Ishikawa (cell line): ENCODE results near the gene ARAP1.

Source experiments
- CEBPB ChIP-seq: IDR thresholded peaks from 2 replicates; pipeline ENCODE4 v1.6.1; 2012
- CREB1 ChIP-seq: IDR thresholded peaks from 2 replicates; pipeline ENCODE4 v1.6.1; 2012; ENCODE audit warnings: low read depth
- EGR1 ChIP-seq: IDR thresholded peaks from 2 replicates; pipeline ENCODE4 v1.6.1; 2012
- EP300 ChIP-seq: IDR thresholded peaks from 2 replicates; pipeline ENCODE4 v1.6.1; 2012; ENCODE audit warnings: borderline replicate concordance
- FOXM1 ChIP-seq: IDR thresholded peaks from 2 replicates; pipeline ENCODE4 v1.6.1; 2012; ENCODE audit warnings: low read depth, borderline replicate concordance
- NFIC ChIP-seq: IDR thresholded peaks from 2 replicates; pipeline ENCODE4 v1.6.1; 2012
- RAD21 ChIP-seq: IDR thresholded peaks from 2 replicates; pipeline ENCODE4 v1.6.1; 2012; ENCODE audit warnings: low read depth
- REST ChIP-seq: IDR thresholded peaks from 2 replicates; pipeline ENCODE4 v1.6.1; 2012; ENCODE audit warnings: low read depth, mild to moderate bottlenecking
- TAF1 ChIP-seq: IDR thresholded peaks from 2 replicates; pipeline ENCODE4 v1.6.1; 2012; ENCODE audit warnings: low read depth, mild to moderate bottlenecking
- TCF12 ChIP-seq: IDR thresholded peaks from 2 replicates; pipeline ENCODE4 v1.6.1; 2012; ENCODE audit warnings: low read depth
- TEAD4 ChIP-seq: IDR thresholded peaks from 2 replicates; pipeline ENCODE4 v1.6.1; 2012
- YY1 ChIP-seq: IDR thresholded peaks from 2 replicates; pipeline ENCODE4 v1.6.1; 2012; ENCODE audit warnings: low read depth
- ZBTB7A ChIP-seq: IDR thresholded peaks from 2 replicates; pipeline ENCODE4 v1.6.1; 2012; ENCODE audit warnings: low read depth
- TF ChIP-seq, protein P1 (sequence below): IDR thresholded peaks from 2 replicates; pipeline ENCODE4 v1.6.1; 2012
- TF ChIP-seq, protein P2 (sequence below): IDR thresholded peaks from 2 replicates; pipeline ENCODE4 v1.6.1; 2012

ARAP1 gene

GRCh38 chr11:72712841-72713240 lies 39.4 kb downstream of the ARAP1 start:
- TF ChIP-seq RAD21 (no peak), NFIC (no peak), EP300 (no peak), FOXM1 (no peak), CREB1 (no peak), EGR1 (no peak), TEAD4 (no peak), YY1 (no peak), TAF1 (no peak), REST (no peak)
- TF ChIP-seq, protein P1, sequence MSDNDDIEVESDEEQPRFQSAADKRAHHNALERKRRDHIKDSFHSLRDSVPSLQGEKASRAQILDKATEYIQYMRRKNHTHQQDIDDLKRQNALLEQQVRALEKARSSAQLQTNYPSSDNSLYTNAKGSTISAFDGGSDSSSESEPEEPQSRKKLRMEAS = no peak

GRCh38 chr11:72712168-72712751 lies 39.9 kb downstream of the ARAP1 start:
- TF ChIP-seq TAF1 (no peak), FOXM1 (no peak), RAD21 (no peak), CREB1 (no peak), EGR1 (no peak)

DNA sequence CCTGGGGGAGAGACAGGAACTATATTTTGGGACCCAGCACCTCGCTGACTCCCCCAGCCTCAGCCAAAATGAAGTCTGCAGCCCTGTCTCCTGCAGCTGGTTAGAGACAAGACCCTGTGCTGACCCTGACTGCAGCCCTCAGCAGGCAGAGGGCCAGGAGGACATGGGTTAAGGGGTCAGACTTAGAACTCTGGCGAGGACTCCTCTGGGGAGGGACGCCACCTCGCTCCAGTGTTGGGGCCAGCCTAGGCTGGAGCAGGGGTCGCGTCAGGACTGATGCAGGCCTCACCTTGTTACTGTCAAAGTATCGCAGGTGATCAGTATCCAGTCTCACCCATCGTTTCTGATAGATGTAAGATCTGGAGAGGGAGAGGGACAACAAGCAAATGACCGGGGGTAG lies 41.1 kb downstream of the ARAP1 start:
- TF ChIP-seq TEAD4 = no peak
- no peak for TF ChIP-seq EP300
- TF ChIP-seq RAD21 = no peak
- no peak for TF ChIP-seq CREB1
- TF ChIP-seq YY1 = no peak
- TF ChIP-seq REST = no peak
- TF ChIP-seq FOXM1 = no peak
- no peak for TF ChIP-seq TCF12
- TF ChIP-seq, protein P1 = no peak
- no peak for TF ChIP-seq CEBPB
- TF ChIP-seq, protein P2, sequence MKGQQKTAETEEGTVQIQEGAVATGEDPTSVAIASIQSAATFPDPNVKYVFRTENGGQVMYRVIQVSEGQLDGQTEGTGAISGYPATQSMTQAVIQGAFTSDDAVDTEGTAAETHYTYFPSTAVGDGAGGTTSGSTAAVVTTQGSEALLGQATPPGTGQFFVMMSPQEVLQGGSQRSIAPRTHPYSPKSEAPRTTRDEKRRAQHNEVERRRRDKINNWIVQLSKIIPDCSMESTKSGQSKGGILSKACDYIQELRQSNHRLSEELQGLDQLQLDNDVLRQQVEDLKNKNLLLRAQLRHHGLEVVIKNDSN = no peak
- TF ChIP-seq TAF1 = no peak
- TF ChIP-seq NFIC = no peak
- no peak for TF ChIP-seq EGR1
- no peak for TF ChIP-seq ZBTB7A

DNA sequence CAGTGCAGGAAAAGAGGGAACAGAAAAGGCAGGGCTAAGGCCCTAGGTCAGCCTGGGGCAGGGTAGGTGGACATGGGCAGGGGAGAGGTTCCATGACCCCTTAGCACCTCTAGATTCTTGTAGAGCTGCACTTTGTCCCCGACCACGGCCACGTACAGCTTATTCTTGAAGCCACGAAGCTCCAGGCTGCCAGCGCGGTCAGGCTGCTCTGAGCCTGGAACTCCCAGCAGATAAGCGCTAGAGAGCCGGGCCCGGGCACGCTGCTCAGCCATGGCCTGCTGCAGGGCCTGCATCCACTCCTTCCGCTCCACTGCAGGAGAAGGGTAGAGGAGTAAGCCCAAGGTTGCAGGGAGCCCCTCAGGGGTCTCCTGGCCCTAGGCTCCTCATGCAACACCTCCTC lies 41.9 kb downstream of the ARAP1 start:
- TF ChIP-seq TAF1 (no peak), YY1 (no peak), EGR1 (no peak), RAD21 (no peak), REST (no peak), ZBTB7A (no peak)

- TF ChIP-seq NFIC (no peak), ZBTB7A (no peak), RAD21 (no peak), FOXM1 (no peak), REST (no peak), CREB1 (no peak), TAF1 (no peak), TEAD4 (no peak), TCF12 (no peak)
- TF ChIP-seq, protein P1 = no peak
- TF ChIP-seq, protein P2 = no peak
Observed at GRCh38 chr11:72709478-72710238, 42.5 kb downstream of the ARAP1 start.
